GM21786 (cell line): ENCODE results near the gene ZNF350.
"Not testable (repeated sequence)": the region's sequence is repeated elsewhere in the genome, so short reads cannot be mapped to it uniquely, and the experiment has no call there.

Experiments
- ATAC-seq: cut with Tn5 transposase; IDR thresholded peaks from one replicate; pipeline ENCODE4 v1.9.1; 2021; ENCODE audit not compliant: unreplicated experiment

Gene ZNF350

DNA sequence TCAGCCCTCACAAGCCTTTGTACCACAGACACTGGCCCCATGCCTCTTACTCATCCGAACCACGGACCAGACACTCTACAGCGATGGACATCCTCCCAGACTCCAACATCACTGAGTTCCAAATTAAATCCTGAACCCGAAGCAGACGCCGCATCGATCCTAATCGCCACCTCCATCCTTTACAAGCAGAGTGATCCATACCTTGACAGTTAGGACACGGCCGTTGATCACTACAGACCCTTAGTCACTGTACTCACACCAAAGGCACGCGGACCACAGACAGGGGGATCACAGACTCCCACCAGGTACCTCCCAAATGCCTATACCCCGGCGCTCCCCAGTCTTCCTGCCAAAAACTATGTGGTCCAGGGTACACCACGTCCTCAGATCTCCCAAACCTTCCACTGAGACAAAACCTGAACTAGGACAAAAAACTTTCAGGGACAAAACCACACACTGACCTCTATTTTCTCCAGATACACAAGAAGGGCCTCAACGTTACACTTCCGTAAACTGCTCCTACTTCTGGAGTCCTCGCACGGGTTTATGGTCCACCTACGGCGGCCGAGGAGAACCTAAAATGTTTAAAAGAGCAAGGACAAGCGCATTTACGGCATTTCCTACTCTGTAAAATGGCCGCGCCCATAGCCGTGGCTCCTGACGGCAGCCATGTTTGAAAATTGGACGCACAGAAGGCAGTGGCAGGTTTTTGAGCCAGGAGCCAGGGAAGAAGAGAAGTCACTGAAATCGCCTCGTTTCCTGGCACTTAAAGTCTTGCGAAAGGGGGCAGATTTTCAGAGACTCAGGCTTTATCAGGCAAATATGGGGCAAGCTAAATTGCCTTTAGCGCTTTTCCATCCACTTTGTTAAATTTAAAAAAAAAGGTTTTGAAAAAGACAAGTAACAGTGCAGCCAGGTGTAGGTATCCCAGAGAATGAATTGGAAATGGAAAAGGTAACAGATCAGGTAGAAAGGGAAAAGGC is at the start of gene ZNF350:
Gene ZNF350, minus strand, starts transcription at position 532 of the 983 bp plus-strand sequence. CDS start 12,480 bp downstream, outside the sequence.
- ATAC-seq = peak; percentile 79

DNA sequence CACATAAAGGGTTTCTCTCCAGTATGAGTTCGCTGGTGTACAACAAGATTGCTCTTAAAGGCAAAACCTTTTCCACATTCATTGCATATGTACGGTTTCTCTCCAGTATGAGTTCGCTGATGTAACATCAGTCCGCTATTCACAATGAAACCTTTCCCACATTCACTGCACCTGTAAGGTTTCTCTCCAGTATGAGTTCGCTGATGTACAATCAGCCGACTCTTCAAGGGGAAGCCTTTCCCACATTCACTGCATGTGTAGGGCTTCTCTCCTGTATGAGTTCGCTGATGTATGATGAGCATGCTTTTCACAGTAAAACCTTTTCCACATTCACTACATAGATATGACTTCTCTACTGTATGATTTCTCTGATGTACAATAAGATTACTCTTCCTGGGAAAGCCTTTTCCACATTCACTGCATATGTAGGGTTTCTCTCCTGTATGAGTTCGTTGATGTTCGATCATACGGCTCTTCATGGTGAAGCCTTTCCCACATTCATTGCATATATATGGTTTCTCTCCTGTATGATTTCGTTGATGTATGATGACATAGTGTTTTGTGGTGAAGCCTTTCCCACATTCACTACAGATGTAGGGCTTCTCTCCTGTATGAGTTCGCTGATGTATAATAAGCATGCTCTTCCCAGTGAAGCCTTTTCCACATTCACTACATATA is 47.5 kb upstream of the ZNF350 start:
- no peak for ATAC-seq

DNA sequence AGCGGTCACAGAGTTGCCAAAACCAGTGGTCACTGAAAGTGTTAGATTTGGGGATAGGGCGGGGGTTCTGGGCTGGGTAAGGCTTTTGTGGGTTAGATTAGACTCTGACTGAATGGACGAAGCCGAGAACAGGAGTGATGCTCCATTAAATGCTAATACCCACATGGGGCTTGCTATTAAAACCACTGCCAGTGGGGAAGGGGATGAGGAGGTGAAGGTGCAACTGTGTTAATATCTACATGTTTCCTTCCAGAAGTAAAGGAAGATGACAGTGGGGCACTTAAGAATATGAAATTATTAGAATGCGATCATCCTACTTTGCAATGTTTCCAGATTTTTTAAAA is 42.1 kb upstream of the ZNF350 start:
- peak; percentile 17 for ATAC-seq

DNA sequence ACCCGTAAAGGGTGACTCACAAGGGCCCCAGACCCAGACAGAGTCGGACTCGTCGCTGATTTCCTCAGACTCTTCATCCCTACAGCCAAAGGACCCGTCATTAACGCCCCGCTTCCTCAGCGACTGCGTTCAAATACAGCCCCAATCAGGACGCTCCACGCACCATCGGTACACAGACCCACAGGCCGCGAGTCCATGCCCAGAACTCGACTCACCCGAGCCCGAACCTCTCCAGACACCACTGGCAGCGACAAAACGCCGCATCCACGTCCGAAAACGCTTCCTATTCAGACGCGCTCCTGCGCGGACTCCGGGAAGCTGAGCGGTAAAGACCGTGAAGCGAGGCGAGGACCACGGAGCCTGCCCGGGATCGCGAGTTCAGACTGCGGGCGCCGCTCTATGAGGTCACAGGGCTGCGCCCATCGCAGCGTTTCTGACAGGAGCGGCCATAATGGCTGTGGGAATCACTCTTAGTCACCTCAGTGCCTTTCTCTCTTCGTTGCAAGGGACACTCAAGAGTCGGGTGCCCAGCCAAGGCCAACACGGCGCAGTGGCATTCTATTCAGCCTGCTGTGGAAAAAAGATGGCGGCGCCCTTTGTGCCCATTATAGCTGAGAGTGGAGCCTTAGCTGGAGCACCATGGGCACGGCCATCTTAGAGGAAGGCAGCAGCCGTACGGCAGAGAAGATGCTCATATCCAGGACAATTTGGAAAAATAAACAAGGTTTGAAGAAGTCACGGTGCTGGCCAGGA is 41.6 kb upstream of the ZNF350 start, which contains the start of gene ZNF614:
Gene ZNF614, minus strand, starts transcription at position 353 of the 753 bp plus-strand sequence. CDS start 2,634 bp downstream, outside the sequence.
- ATAC-seq = peak; percentile 85

DNA sequence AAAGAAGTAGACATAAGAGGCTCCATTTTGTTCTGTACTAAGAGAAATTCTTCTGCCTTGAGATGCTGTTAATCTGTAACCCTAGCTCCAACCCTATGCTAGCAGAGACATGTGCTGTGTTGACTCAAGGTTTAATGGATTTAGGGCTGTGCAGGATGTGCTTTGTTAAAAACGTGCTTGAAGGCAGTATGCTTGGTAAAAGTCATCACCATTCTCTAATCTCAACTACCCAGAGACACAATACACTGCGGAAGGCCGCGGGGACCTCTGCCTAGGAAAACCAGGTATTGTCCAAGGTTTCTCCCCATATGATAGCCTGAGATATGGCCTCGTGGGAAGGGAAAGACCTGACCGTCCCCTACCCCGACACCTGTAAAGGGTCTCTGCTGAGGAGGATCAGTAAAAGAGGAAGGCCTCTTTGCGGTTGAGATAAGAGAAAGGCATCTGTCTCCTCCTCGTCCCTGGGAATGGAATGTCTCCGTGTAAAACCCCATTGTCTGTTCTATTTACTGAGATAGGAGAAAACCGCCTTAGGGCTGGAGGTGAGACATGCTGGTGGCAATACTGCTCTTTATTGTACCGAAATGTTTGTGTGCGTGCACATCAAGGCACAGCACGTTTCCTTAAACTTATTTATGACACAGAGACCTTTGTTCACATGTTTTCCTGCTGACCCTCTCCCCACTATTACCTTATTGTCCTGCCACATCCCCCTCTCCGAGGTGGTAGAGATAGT is 39.8 kb upstream of the ZNF350 start:
- ATAC-seq = not testable (repeated sequence)

DNA sequence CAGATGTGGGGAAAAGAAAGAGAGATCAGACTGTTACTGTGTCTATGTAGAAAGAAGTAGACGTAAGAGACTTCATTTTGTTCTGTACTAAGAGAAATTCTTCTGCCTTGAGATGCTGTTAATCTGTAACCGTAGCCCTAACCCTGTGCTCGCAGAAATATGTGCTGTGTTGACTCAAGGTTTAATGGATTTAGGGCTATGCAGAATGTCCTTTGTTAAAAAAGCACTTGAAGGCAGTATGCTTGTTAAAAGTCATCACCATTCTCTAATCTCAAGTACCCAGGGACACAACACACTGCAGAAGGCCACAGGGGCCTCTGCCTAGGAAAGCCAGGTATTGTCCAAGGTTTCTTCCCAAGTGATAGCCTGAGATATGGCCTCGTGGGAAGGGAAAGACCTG is 37.8 kb upstream of the ZNF350 start:
- not testable (repeated sequence) for ATAC-seq

DNA sequence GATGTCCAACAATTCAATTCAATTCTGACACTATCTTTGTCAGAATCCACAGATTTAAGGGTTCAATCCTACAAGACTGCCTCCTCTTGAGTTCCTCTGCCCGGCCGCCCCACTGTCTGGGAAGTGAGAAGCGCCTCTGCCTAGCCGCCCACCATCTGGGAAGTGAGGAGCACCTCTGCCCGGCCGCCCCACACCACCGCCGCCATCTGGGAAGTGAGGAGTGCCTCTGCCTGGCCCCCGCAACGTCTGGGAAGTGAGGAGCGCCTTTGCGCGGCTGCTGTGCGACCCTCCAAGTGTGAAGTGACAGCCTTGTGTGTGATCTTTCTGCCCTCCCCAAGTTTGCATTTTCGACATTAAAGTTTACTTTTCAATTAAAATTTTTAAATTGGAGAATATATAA is 35.6 kb upstream of the ZNF350 start:
- ATAC-seq = no peak

DNA sequence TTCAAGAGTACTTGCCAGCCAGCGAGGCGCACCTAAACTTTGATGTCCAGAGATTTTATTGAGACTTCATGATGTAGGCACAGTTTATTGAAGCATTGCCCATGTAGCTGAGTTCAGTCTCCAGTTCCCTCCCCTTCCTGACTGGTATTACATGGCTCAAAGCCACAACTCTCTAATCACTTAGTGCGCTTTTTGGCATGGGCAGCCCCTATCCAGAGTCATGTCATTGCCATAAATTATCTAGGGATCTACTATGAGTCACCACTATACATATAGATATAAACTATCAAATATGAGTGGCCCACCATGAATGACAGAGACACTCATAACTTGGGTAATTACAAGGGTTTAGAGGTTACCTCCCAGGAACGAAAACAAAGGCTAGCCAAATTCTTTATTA is 33.9 kb upstream of the ZNF350 start:
- ATAC-seq = no peak

DNA sequence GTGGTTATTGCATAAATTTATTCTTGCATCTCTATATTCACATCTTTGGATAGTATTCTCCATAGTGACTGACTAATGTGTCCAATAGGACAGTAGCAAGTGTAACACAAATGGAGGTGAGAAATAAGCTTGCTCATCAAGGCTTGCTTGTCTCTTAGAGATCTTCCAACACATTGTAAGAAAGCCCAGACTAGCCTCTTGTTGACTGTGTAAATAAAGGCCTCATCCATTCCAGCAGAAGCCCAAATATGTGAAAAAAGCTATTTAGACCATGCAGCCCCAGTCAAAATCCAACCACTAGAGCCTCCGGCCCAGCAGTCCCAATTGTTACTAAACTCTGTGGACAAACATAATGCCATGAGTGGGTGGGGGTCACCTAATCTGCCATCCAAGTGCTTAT is 24.0 kb upstream of the ZNF350 start:
- ATAC-seq = no peak

DNA sequence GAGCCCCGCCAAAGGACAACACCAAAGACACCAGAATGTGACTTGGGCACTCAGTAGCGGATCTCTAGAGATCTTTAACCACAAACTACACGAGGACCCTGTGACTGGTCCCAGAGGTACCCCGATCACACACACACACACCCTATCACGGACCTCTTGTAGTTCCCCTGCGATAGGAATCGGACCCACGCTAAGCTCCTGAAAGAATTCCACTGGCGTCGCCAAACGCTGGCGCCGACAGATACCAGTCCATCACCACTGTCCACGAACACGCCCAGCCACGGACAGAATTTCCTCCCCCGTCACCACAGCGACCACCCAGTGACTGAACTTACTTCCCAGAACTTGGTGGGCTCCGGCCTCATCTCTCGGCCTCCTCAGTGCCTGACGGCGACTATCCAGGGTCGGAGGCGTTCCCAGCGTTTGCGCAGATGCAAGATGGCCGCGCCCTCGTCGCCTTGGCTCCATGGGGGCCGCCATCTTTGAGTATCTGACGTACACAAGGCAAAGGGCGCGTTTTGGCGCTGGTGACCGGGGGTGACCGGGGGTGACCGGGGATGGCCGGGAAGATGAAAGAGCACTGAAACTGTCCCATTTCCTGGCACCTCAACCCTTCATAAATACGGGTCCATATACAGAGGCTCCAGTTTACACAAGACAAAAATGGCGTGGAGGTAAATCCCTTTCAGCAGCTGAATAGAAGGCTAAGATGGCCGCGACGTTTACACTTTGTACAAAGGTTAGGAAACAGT is 21.3 kb upstream of the ZNF350 start, which contains the start of gene ZNF615:
Gene ZNF615, minus strand, starts transcription at position 406 of the 752 bp plus-strand sequence. CDS start 4,500 bp downstream, outside the sequence.
- peak; percentile 76 for ATAC-seq

DNA sequence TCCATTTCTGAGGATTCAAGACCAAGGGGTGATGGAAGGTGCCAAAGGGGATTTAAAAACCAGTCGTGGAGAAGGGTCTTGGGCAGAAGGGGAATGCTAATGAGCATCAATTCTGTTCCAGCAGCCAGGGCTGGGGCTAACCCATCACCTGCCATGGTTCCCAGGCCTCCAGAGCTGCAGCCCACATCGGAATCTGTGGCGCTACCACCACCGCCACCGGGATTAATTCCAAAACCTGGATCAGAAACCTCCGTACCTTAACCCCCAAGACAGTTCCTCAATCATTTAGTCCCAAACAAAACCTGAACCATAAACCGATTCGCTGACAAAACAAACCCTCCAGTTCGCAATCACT is 20.8 kb upstream of the ZNF350 start:
- peak; percentile 9 for ATAC-seq

DNA sequence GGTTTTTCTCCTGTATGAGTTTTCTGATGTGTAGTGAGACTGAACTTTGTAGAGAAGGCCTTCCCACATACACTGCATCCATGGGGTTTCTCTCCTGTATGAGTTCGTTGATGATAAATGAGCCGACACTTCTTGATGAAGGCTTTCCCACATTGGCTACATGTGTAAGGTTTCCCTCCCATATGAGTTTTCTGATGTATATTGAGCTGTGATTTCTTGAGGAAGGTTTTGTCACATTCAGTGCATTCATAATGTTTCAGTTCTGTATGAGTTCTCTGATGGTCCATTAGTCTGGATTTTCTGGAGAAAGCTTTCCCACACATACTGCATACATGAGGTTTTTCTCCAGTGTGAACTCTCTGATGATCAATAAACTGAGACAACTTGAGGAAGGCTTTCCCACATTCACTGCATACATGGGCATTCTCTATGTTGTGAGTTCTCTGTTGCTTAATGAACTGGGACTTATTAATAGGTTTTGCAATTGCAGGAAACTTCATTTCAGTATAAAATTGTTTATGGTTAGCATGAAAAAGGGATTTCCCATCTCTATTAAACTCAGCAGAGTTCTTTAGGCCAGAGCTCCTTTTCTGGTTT is 7.5 kb upstream of the ZNF350 start:
- ATAC-seq = no peak

DNA sequence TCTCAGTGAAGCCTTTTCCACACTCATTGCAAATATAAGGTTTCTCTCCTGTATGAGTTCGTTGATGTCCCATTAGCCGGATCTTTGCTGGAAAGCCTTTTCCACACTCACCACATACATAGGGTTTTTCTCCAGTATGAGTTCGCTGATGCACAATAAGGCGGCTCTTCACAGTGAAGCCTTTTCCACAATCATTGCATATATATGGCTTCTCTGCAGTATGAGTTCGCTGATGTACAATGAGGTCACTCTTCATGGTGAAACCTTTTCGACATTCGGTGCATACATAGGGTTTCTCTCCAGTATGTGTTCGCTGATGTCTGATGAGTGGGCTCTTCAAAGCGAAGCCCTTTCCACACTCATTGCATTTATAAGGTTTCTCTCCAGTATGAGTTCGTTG is 6.8 kb upstream of the ZNF350 start:
- ATAC-seq = no peak

DNA sequence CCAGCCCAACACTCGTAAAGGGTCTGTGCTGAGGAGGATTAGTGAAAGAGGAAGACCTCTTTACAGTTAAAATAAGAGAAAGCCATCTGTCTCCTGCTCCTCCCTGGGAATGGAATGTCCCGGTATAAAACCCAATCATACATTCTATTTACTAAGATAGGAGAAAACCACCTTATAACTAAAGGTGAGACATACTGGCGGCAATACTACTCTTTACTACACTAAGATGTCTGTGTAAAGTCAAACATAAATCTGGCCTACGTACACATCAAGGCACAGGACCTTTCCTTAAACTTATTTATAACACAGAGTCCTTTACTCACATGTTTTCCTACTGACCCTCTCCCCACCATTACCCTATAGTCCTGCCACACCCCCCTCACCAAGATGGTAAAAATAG is 3.3 kb downstream of the ZNF350 start:
- ATAC-seq = no peak

DNA sequence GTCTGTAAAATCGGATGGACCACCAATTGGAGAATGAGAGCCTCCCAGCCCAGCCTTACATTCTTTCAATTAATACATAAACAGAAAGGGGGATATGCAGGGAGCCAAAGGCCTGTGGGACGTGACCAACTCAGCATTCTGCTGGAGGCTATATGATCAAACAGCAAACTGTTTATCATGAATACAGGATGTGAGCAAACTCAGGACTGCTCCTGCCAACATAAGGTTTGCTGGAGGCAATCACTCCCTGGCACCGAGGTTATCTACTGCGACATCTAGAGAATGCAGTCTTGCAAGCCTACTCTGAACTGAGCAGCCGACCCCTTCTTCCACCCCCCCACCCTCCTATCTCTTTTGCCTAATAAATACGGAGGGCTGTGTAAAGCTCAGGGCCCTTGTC is 5.7 kb downstream of the ZNF350 start:
- not testable (repeated sequence) for ATAC-seq

DNA sequence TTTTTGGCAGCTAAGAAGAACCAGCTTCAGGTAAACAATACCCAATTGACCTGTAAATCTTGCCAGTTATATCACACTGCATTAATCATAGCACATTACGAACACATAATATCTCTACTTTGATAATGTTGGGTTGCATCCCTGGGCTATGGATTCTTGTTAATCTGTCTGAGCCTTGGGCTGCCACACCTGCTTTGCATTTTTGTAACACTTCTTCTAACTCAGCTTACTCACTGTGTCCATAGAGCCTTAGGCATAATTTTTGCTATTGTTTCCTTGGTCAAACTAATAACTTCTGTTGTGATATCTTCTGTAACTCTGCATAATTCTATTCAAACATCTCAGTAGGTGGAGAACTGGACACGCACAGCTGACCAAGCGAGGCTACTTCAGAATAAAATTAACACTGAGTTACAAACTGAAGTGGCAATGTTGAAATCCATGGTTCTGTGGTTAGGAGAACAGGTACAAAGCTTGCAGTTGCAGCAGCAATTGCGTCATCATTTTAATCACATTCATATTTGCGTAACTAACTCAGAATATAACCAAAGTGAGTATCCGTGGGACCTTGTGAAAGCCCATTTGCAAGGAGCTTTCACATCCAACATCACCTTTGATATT is 6.4 kb downstream of the ZNF350 start:
- ATAC-seq = no peak

DNA sequence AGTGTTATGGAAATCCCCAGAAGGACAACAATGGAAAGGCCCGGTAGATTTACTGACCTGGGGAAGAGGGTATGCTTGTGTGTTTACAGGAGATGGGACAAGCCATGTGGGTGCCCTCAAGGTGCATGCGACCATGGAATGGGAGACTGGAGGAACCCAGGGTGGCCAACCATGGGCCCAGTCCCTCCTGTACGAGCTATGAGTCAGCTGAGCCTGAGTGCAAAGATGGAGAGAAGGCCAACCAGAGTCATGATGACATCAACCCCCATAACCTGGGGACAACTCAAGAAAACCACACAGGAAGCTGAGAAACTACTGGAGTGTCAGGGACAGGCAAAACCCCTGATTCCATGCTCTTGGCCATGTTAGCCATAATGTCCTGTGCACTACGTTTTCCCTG is 7.8 kb downstream of the ZNF350 start:
- no peak for ATAC-seq

DNA sequence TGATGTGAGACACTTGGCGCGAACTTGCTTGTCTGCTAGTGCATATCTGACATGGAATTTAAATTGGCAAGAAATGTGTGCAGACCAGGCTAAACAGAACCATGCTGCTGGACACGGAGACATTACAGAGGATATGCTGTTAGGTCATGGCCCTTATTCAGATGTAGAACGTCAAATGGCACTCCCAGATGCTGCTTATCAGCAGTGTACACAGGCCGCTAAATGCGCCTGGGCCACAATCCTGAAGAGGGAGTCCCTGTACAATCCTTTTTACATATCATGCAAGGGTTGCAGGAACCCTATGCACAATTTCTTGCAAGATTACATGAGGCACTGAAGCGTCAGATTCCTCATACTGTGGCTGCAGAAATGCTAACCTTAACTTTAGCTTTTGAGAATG is 9.3 kb downstream of the ZNF350 start:
- no peak for ATAC-seq

DNA sequence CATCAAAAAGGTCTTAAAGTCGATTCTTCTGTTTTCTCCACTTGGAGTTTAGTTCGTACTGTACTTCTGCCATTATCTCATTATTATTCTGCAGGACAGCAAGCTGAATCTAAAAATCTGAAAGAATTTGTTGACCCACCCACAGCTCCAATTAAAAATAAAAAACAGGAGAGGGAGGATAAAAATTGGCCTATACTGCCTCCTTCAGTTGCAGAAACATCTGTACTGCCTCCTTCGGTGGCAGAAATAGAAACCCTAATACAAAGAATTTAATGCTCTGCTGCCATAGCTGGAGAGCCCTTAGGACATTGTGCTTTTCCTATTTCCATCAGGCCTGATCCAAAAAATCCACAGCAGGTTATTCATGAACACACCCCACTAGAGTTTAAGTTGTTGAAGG is 9.8 kb downstream of the ZNF350 start:
- ATAC-seq = no peak
